H1 (cell line): ENCODE data around the gene NCAPG2. TPM values are rescaled to one million over a fixed set of nuclear protein-coding genes. Genes with fewer than 3 reads are reported as not detected.

Source experiments
- CBX8 ChIP-seq: fragments of 300-800, 300-1000 bp; sonication (generic); IDR thresholded peaks from 2 replicates; pipeline ENCODE4 v1.7.1; 2016; ENCODE audit warnings: low read depth, low read length, borderline replicate concordance
- CTBP2 ChIP-seq: IDR thresholded peaks from 2 replicates; pipeline ENCODE4 v1.7.0; 2011; ENCODE audit warnings: borderline replicate concordance, mild to moderate bottlenecking, moderate library complexity, mixed read lengths, low read length; ENCODE audit not compliant: insufficient read depth, insufficient read length
- EZH2 ChIP-seq: fragments of 200-600 bp; sonication (generic); IDR thresholded peaks from 2 replicates; pipeline ENCODE4 v1.7.1; 2012; ENCODE audit warnings: low read depth, mild to moderate bottlenecking, moderate library complexity, low read length, inconsistent platforms; ENCODE audit not compliant: severe bottlenecking
- GTF2F1 ChIP-seq: IDR thresholded peaks from 2 replicates; pipeline ENCODE4 v1.6.1; 2012; ENCODE audit warnings: low read depth, low read length, improper control_type of control experiment, borderline replicate concordance
- JUN ChIP-seq: IDR thresholded peaks from 2 replicates; pipeline ENCODE4 v1.6.1; 2011; ENCODE audit warnings: low read depth, mild to moderate bottlenecking, improper control_type of control experiment, low read length
- SIX5 ChIP-seq: IDR thresholded peaks from 2 replicates; pipeline ENCODE4 v1.6.1; 2011; ENCODE audit warnings: mild to moderate bottlenecking, low read depth, low read length
- TAF1 ChIP-seq: IDR thresholded peaks from 2 replicates; pipeline ENCODE4 v1.6.1; 2011; ENCODE audit warnings: mild to moderate bottlenecking, low read depth, low read length
- polyA plus RNA-seq, 7 experiments: library from polyadenylated mRNA; depleted of rRNA in 3 of 7; stranded (reverse) in 5 of 7; unstranded in 2 of 7; fragments of >200 nt in 5 of 7; fragments of 200-250 nt in 2 of 7; gene quantifications; 1 replicate in 5 of 7; 2 replicates in 1 of 7; 4 replicates in 1 of 7; pipeline versions ENCODE4 v1.2.1 to v1.2.3, GENCODE V29; 2011 to 2013; ENCODE audit warnings: missing spikeins in 2 of 7, mixed read lengths in 2 of 7
- total RNA-seq: library from RNA; stranded (reverse); fragmentation: NEBNext Ultra II Directional; extraction: Animal tissue kit (Norgen Biotek cat#: 25700); gene quantifications from 2 replicates; pipeline ENCODE4 v1.2.1, GENCODE V29; 2021
- TF ChIP-seq, protein P1 (sequence below): fragments of 300-600 bp; sonication (generic); IDR thresholded peaks from 2 replicates; pipeline ENCODE4 v1.7.1; 2012; ENCODE audit warnings: low read length, moderate library complexity, mild to moderate bottlenecking, inconsistent platforms; ENCODE audit not compliant: insufficient replicate concordance
- TF ChIP-seq, protein P2 (sequence below), 3 experiments: IDR thresholded peaks; 1 replicate in 2 of 3; 2 replicates in 1 of 3; pipeline versions ENCODE4 v1.5.1 to v1.6.1; 2011; ENCODE audit warnings: low read length in 3 of 3, mild to moderate bottlenecking in 3 of 3, inconsistent platforms in 2 of 3, low read depth in 1 of 3, moderate library complexity in 1 of 3; ENCODE audit not compliant: insufficient read depth in 1 of 3; ENCODE audit errors: control extremely low read depth in 1 of 3

NCAPG2 gene
- total and polyA plus RNA-seq, 2 of the 8 experiments (the other 6 are each of a cell fraction or from before 2014, with no cell fraction given), result 49.9 to 119 TPM

DNA sequence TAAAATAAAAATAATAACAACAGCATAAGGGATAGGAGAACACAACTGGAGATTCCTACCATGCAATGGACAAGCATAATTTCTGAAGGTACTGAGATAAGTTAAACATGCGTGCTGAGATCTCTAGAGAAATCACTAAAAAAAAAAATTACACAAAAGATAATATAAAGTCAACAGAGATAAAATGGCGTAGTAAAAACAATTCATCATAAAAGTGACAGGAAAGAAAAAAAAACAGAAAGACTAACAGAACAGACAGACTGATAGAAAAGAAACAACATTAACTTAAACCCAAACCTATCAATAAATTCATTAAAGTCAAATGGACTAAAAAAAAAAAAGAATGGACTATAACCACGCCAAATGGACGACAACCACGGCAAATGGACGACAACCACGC is 56.4 kb downstream of the NCAPG2 start (continued):
- TF ChIP-seq, protein P1, sequence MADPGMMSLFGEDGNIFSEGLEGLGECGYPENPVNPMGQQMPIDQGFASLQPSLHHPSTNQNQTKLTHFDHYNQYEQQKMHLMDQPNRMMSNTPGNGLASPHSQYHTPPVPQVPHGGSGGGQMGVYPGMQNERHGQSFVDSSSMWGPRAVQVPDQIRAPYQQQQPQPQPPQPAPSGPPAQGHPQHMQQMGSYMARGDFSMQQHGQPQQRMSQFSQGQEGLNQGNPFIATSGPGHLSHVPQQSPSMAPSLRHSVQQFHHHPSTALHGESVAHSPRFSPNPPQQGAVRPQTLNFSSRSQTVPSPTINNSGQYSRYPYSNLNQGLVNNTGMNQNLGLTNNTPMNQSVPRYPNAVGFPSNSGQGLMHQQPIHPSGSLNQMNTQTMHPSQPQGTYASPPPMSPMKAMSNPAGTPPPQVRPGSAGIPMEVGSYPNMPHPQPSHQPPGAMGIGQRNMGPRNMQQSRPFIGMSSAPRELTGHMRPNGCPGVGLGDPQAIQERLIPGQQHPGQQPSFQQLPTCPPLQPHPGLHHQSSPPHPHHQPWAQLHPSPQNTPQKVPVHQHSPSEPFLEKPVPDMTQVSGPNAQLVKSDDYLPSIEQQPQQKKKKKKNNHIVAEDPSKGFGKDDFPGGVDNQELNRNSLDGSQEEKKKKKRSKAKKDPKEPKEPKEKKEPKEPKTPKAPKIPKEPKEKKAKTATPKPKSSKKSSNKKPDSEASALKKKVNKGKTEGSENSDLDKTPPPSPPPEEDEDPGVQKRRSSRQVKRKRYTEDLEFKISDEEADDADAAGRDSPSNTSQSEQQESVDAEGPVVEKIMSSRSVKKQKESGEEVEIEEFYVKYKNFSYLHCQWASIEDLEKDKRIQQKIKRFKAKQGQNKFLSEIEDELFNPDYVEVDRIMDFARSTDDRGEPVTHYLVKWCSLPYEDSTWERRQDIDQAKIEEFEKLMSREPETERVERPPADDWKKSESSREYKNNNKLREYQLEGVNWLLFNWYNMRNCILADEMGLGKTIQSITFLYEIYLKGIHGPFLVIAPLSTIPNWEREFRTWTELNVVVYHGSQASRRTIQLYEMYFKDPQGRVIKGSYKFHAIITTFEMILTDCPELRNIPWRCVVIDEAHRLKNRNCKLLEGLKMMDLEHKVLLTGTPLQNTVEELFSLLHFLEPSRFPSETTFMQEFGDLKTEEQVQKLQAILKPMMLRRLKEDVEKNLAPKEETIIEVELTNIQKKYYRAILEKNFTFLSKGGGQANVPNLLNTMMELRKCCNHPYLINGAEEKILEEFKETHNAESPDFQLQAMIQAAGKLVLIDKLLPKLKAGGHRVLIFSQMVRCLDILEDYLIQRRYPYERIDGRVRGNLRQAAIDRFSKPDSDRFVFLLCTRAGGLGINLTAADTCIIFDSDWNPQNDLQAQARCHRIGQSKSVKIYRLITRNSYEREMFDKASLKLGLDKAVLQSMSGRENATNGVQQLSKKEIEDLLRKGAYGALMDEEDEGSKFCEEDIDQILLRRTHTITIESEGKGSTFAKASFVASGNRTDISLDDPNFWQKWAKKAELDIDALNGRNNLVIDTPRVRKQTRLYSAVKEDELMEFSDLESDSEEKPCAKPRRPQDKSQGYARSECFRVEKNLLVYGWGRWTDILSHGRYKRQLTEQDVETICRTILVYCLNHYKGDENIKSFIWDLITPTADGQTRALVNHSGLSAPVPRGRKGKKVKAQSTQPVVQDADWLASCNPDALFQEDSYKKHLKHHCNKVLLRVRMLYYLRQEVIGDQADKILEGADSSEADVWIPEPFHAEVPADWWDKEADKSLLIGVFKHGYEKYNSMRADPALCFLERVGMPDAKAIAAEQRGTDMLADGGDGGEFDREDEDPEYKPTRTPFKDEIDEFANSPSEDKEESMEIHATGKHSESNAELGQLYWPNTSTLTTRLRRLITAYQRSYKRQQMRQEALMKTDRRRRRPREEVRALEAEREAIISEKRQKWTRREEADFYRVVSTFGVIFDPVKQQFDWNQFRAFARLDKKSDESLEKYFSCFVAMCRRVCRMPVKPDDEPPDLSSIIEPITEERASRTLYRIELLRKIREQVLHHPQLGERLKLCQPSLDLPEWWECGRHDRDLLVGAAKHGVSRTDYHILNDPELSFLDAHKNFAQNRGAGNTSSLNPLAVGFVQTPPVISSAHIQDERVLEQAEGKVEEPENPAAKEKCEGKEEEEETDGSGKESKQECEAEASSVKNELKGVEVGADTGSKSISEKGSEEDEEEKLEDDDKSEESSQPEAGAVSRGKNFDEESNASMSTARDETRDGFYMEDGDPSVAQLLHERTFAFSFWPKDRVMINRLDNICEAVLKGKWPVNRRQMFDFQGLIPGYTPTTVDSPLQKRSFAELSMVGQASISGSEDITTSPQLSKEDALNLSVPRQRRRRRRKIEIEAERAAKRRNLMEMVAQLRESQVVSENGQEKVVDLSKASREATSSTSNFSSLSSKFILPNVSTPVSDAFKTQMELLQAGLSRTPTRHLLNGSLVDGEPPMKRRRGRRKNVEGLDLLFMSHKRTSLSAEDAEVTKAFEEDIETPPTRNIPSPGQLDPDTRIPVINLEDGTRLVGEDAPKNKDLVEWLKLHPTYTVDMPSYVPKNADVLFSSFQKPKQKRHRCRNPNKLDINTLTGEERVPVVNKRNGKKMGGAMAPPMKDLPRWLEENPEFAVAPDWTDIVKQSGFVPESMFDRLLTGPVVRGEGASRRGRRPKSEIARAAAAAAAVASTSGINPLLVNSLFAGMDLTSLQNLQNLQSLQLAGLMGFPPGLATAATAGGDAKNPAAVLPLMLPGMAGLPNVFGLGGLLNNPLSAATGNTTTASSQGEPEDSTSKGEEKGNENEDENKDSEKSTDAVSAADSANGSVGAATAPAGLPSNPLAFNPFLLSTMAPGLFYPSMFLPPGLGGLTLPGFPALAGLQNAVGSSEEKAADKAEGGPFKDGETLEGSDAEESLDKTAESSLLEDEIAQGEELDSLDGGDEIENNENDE, result no peak
- TF ChIP-seq GTF2F1 (no peak), CBX8 (no peak), SIX5 (no peak), EZH2 (no peak), CTBP2 (no peak), TAF1 (no peak), JUN (no peak)
- TF ChIP-seq, protein P2, sequence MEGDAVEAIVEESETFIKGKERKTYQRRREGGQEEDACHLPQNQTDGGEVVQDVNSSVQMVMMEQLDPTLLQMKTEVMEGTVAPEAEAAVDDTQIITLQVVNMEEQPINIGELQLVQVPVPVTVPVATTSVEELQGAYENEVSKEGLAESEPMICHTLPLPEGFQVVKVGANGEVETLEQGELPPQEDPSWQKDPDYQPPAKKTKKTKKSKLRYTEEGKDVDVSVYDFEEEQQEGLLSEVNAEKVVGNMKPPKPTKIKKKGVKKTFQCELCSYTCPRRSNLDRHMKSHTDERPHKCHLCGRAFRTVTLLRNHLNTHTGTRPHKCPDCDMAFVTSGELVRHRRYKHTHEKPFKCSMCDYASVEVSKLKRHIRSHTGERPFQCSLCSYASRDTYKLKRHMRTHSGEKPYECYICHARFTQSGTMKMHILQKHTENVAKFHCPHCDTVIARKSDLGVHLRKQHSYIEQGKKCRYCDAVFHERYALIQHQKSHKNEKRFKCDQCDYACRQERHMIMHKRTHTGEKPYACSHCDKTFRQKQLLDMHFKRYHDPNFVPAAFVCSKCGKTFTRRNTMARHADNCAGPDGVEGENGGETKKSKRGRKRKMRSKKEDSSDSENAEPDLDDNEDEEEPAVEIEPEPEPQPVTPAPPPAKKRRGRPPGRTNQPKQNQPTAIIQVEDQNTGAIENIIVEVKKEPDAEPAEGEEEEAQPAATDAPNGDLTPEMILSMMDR (IDR thresholded peaks at IDR 0.05; ENCODE audit: control extremely low read depth in 1 of 3, insufficient read depth in 1 of 3, low read depth in 1 of 3, low read length in 3 of 3), result no peak
